A549 (cell line): ENCODE results near the gene PRR32. TPM values are rescaled to one million over a fixed set of nuclear protein-coding genes. Genes with fewer than 3 reads are reported as not detected.

Experiments
- ATAC-seq, 2 experiments: fragments of 200-7000 bp in 1 of 2; fragments of >200 bp in 1 of 2; cut with Nextera tagmentation in 1 of 2; cut with Tn5 transposase in 1 of 2; 3 replicates each; pipeline versions ENCODE4 v1.8.0 to v1.9.1; 2018 to 2020; ENCODE audit warnings: mild to moderate bottlenecking in 1 of 2, moderate library complexity in 1 of 2
- CTCF ChIA-PET: fragments of 300-600 bp; sonication (Branson Sonifier 250); formaldehyde crosslinking; extraction: SDS; loops from one replicate; lab custom pipeline; 2021; ENCODE audit warnings: antibody characterized with exemption, inconsistent platforms; lab: Yijun Ruan, JAX
- POLR2A ChIA-PET: fragments of 350-600 bp; formaldehyde crosslinking; extraction: SDS; loops from one replicate; lab custom pipeline; 2021; ENCODE audit warnings: antibody characterized with exemption, inconsistent platforms; lab: Yijun Ruan, JAX
- DNase-seq, 2 experiments: peaks; one replicate each; pipeline versions ENCODE4 v3.0.0 to v3.0.0-alpha.2; 2011 to 2016; ENCODE audit warnings: low read depth in 1 of 2, low spot score in 1 of 2
- FAIRE-seq: peaks from 2 replicates; lab custom pipeline; 2011; peaks lifted over from hg19 to GRCh38; lab: Jason Lieb, UNC
- H3K27ac ChIP-seq, 2 experiments: fragments of >200 bp; sonication (Bioruptor Twin); formaldehyde crosslinking; 3 replicates each; pipeline ENCODE4 v1.5.1; 2016 to 2017
- H3K4me1 ChIP-seq: fragments of >200 bp; sonication (Bioruptor Twin); formaldehyde crosslinking; 3 replicates; pipeline ENCODE4 v1.6.1; 2016
- H3K4me2 ChIP-seq: fragments of >200 bp; sonication (Bioruptor Twin); formaldehyde crosslinking; 3 replicates; pipeline ENCODE4 v1.6.1; 2016
- H3K4me3 ChIP-seq: fragments of >200 bp; sonication (Bioruptor Twin); formaldehyde crosslinking; 3 replicates; pipeline ENCODE4 v1.5.1; 2016
- H3K9me3 ChIP-seq: fragments of >200 bp; sonication (Bioruptor Twin); formaldehyde crosslinking; 3 replicates; pipeline ENCODE4 v1.6.1; 2016
- BCL3 ChIP-seq: fragments of >200 bp; sonication (Bioruptor Twin); formaldehyde crosslinking; IDR thresholded peaks from 3 replicates; pipeline ENCODE4 v1.6.1; 2016
- BHLHE40 ChIP-seq: IDR thresholded peaks from 2 replicates; pipeline ENCODE4 v1.6.1; 2012; ENCODE audit warnings: low read depth, low read length, inconsistent platforms
- CEBPB ChIP-seq, 2 experiments: fragments of >200 bp in 1 of 2; sonication (Bioruptor Twin) in 1 of 2; formaldehyde crosslinking in 1 of 2; IDR thresholded peaks; 2 replicates each; pipeline ENCODE4 v1.6.1; 2012 to 2016
- CHD2 ChIP-seq: fragments of 150-350 bp; IDR thresholded peaks from 2 replicates; pipeline ENCODE4 v1.6.1; 2014; ENCODE audit warnings: low read length; ENCODE audit not compliant: partially characterized antibody
- CHD4 ChIP-seq: fragments of 200-600 bp; sonication (generic); IDR thresholded peaks from 2 replicates; pipeline ENCODE4 v1.6.1; 2016; ENCODE audit warnings: antibody characterized with exemption, mild to moderate bottlenecking, borderline replicate concordance
- E2F6 ChIP-seq: IDR thresholded peaks from 2 replicates; pipeline ENCODE4 v1.6.1; 2012; ENCODE audit warnings: low read depth, borderline replicate concordance
- EHF ChIP-seq: fragments of 250-450 bp; sonication (Bioruptor Pico); IDR thresholded peaks from 2 replicates; pipeline ENCODE4 v1.5.0; 2020; ENCODE audit warnings: mild to moderate bottlenecking
- EHMT2 ChIP-seq: fragments of 200-600 bp; sonication (generic); IDR thresholded peaks from 2 replicates; pipeline ENCODE4 v1.6.1; 2016; ENCODE audit warnings: antibody characterized with exemption, low read depth, mild to moderate bottlenecking, moderate library complexity
- EP300 ChIP-seq, 2 experiments: fragments of >200 bp; sonication (Bioruptor Twin); formaldehyde crosslinking; IDR thresholded peaks; 2 replicates in 1 of 2; 3 replicates in 1 of 2; pipeline ENCODE4 v1.6.1; 2016 to 2017
- ESRRA ChIP-seq: fragments of 150-350 bp; IDR thresholded peaks from 2 replicates; pipeline ENCODE4 v1.6.1; 2014; ENCODE audit warnings: mild to moderate bottlenecking, low read length, borderline replicate concordance
- FOSB ChIP-seq: fragments of 250-450 bp; sonication (Bioruptor Pico); IDR thresholded peaks from 2 replicates; pipeline ENCODE4 v1.5.0; 2020; ENCODE audit warnings: mild to moderate bottlenecking, moderate library complexity
- FOSL2 ChIP-seq, 2 experiments: fragments of 450-650 bp in 1 of 2; fragments of >200 bp in 1 of 2; sonication (Bioruptor Twin) in 1 of 2; formaldehyde crosslinking; IDR thresholded peaks; 2 replicates each; pipeline versions ENCODE4 v1.5.0 to v1.6.1; 2016 to 2020; ENCODE audit warnings: mild to moderate bottlenecking in 1 of 2, moderate library complexity in 1 of 2
- FOXS1 ChIP-seq: fragments of 250-450 bp; sonication (Bioruptor Pico); IDR thresholded peaks from 2 replicates; pipeline ENCODE4 v1.5.0; 2020; ENCODE audit warnings: mild to moderate bottlenecking, moderate library complexity
- GATA3 ChIP-seq: IDR thresholded peaks from 2 replicates; pipeline ENCODE4 v1.6.1; 2012; ENCODE audit warnings: borderline replicate concordance
- HDAC2 ChIP-seq: fragments of 200-600 bp; sonication (generic); IDR thresholded peaks from 2 replicates; pipeline ENCODE4 v1.6.1; 2016
- HEYL ChIP-seq: fragments of 250-450 bp; sonication (Bioruptor Pico); IDR thresholded peaks from 2 replicates; pipeline ENCODE4 v1.8.0; 2021; ENCODE audit warnings: mild to moderate bottlenecking, moderate library complexity
- JUNB ChIP-seq: fragments of >200 bp; sonication (Bioruptor Twin); formaldehyde crosslinking; IDR thresholded peaks from 2 replicates; pipeline ENCODE4 v1.6.1; 2016
- KDM1A ChIP-seq: fragments of 200-600 bp; sonication (generic); IDR thresholded peaks from 2 replicates; pipeline ENCODE4 v1.6.1; 2016; ENCODE audit warnings: low read depth, mild to moderate bottlenecking
- MAX ChIP-seq: IDR thresholded peaks from 2 replicates; pipeline ENCODE4 v1.6.1; 2012
- MAZ ChIP-seq: fragments of 150-350 bp; IDR thresholded peaks from 2 replicates; pipeline ENCODE4 v1.6.1; 2014; ENCODE audit warnings: antibody characterized with exemption, low read depth, low read length, borderline replicate concordance
- MYC ChIP-seq: IDR thresholded peaks from 2 replicates; pipeline ENCODE4 v1.6.1; 2012; ENCODE audit warnings: mild to moderate bottlenecking, inconsistent platforms, low read length, improper control_type of control experiment, borderline replicate concordance
- NFE2L2 ChIP-seq: fragments of 150-350 bp; conservative IDR thresholded peaks from 2 replicates; pipeline ENCODE4 v1.6.1; 2014; ENCODE audit warnings: low read length
- NPAS2 ChIP-seq: fragments of 250-450 bp; sonication (Bioruptor Pico); IDR thresholded peaks from 2 replicates; pipeline ENCODE4 v1.8.0; 2022; ENCODE audit warnings: mild to moderate bottlenecking, moderate library complexity, borderline replicate concordance
- NR3C1 ChIP-seq: fragments of >200 bp; sonication (Bioruptor Twin); formaldehyde crosslinking; IDR thresholded peaks from 3 replicates; pipeline ENCODE4 v1.6.1; 2017
- PBX3 ChIP-seq: IDR thresholded peaks from 2 replicates; pipeline ENCODE4 v1.6.1; 2012
- PHF8 ChIP-seq: fragments of 200-600 bp; sonication (generic); IDR thresholded peaks from 2 replicates; pipeline ENCODE4 v1.6.1; 2016; ENCODE audit warnings: low read depth, mild to moderate bottlenecking, antibody characterized with exemption, moderate library complexity, borderline replicate concordance
- RAD21 ChIP-seq, 2 experiments: fragments of >200 bp in 1 of 2; sonication (Bioruptor Twin) in 1 of 2; formaldehyde crosslinking in 1 of 2; IDR thresholded peaks in 1 of 2; conservative IDR thresholded peaks in 1 of 2; 2 replicates in 1 of 2; 3 replicates in 1 of 2; pipeline ENCODE4 v1.6.1; 2012 to 2018; ENCODE audit warnings: inconsistent platforms in 1 of 2
- RFX5 ChIP-seq: fragments of 450-650 bp; IDR thresholded peaks from 2 replicates; pipeline ENCODE4 v1.7.1; 2014; ENCODE audit warnings: antibody characterized with exemption, mild to moderate bottlenecking, moderate library complexity
- SMC3 ChIP-seq: fragments of >200 bp; sonication (Bioruptor Twin); formaldehyde crosslinking; IDR thresholded peaks from 3 replicates; pipeline ENCODE4 v1.6.1; 2018; ENCODE audit warnings: inconsistent platforms
- SREBF2 ChIP-seq: fragments of 450-650 bp; IDR thresholded peaks from 2 replicates; pipeline ENCODE4 v1.6.1; 2014; ENCODE audit warnings: mild to moderate bottlenecking, moderate library complexity
- TFCP2L1 ChIP-seq: fragments of 250-450 bp; sonication (Bioruptor Pico); IDR thresholded peaks from 2 replicates; pipeline ENCODE4 v1.5.0; 2021; ENCODE audit warnings: mild to moderate bottlenecking
- ZFP36 ChIP-seq: fragments of 450-650 bp; IDR thresholded peaks from 2 replicates; pipeline ENCODE4 v1.6.1; 2014; ENCODE audit warnings: borderline replicate concordance; ENCODE audit not compliant: partially characterized antibody
- ZNF302 ChIP-seq: fragments of 250-450 bp; sonication (Bioruptor Pico); IDR thresholded peaks from 2 replicates; pipeline ENCODE4 v1.9.0; 2021; ENCODE audit warnings: inconsistent platforms, mild to moderate bottlenecking, moderate library complexity
- WGBS: methylation state at CpG from one replicate; pipeline ENCODE4 v1.1.6; 2017; ENCODE audit errors: missing lambda C conversion rate; 5-methylcytosine and 5-hydroxymethylcytosine counted together
- polyA plus RNA-seq, 4 experiments: library from polyadenylated mRNA; depleted of rRNA in 3 of 4; stranded (reverse); fragments of >200 nt; fragmentation: RNase III in 1 of 4; extraction: RNeasy Plus Mini Kit Qiagen cat#74134 plus additional on column Dnase treatment in 1 of 4; gene quantifications; 2 replicates in 3 of 4; 3 replicates in 1 of 4; pipeline ENCODE4 v1.2.3, GENCODE V29; 2011 to 2017

Gene PRR32
- polyA plus RNA-seq, 2 of the 4 experiments (the other 2 are of a cell fraction), result not detected

- POLR2A ChIA-PET, result no interaction called here
- no peak for ATAC-seq
- WGBS, result 0% methylated on average over 1 of the region's 1 CpG
These were observed 6.2 kb downstream of the PRR32 start for GRCh38 chrX:126825566-126826193.

GRCh38 chrX:126836186-126836585 is 16.7 kb downstream of the PRR32 start:
- no peak for TF ChIP-seq SMC3
- TF ChIP-seq EHF (CRISPR knock-in tag), result no peak
- TF ChIP-seq KDM1A, result no peak
- TF ChIP-seq E2F6, result no peak
- no peak for TF ChIP-seq TFCP2L1 (CRISPR knock-in tag)
- TF ChIP-seq HDAC2, result no peak
- TF ChIP-seq NR3C1, result no peak
- TF ChIP-seq FOXS1 (CRISPR knock-in tag), result no peak
- TF ChIP-seq PHF8, result no peak
- no peak for TF ChIP-seq MAX
- TF ChIP-seq EHMT2, result no peak
- no peak for TF ChIP-seq RAD21 (conservative IDR thresholded peaks at IDR 0.05 in 1 of 2, IDR thresholded peaks at IDR 0.05 in 1 of 2)
- no peak for TF ChIP-seq JUNB
- TF ChIP-seq ZNF302 (CRISPR knock-in tag), result no peak
- TF ChIP-seq GATA3, result no peak
- no peak for TF ChIP-seq ZFP36
- Histone ChIP-seq H3K4me3 (no peak overlapping the region), H3K27ac (no peak overlapping the region), H3K9me3 (no peaks in the 10 kb centered on the region), H3K4me1 (no peaks in the 10 kb centered on the region), H3K4me2 (no peak overlapping the region)
- ChIA-PET CTCF (no interaction called here), POLR2A (no interaction called here)
- 7% methylated on average over 2 of the region's 2 CpGs for WGBS
- DNase-seq (no peak), ATAC-seq (no peak), FAIRE-seq (no peak)

More at GRCh38 chrX:126825566-126826193, 6.2 kb downstream of the PRR32 start:
- CTCF ChIA-PET, result no interaction called here
- FAIRE-seq, result no peak
- Histone ChIP-seq H3K27ac (no peak overlapping the region), H3K9me3 (no peaks in the 10 kb centered on the region), H3K4me2 (no peak overlapping the region), H3K4me3 (no peak overlapping the region), H3K4me1 (no peaks in the 10 kb centered on the region)
- TF ChIP-seq HDAC2, result no peak
- no peak for TF ChIP-seq ZFP36
- no peak for TF ChIP-seq CHD2
- TF ChIP-seq CHD4, result no peak
- TF ChIP-seq EP300 (IDR thresholded peaks at IDR 0.05), result no peak
- TF ChIP-seq PBX3, result no peak
- no peak for TF ChIP-seq NPAS2 (CRISPR knock-in tag)
- no peak for TF ChIP-seq FOSB (CRISPR knock-in tag)
- no peak for TF ChIP-seq NFE2L2
- DNase-seq, result no peak

GRCh38 chrX:126847143-126847542 is 27.6 kb downstream of the PRR32 start:
- ChIA-PET CTCF (no interaction called here), POLR2A (no interaction called here)
- Histone ChIP-seq H3K4me2 (no peak overlapping the region), H3K27ac (no peak overlapping the region), H3K4me3 (no peak overlapping the region), H3K9me3 (no peaks in the 10 kb centered on the region), H3K4me1 (no peaks in the 10 kb centered on the region)
- 2% methylated on average over 3 of the region's 3 CpGs for WGBS
- no peak for ATAC-seq
- FAIRE-seq, result no peak
- no peak for DNase-seq
- TF ChIP-seq ESRRA (no peak), SREBF2 (no peak), BHLHE40 (no peak), MAZ (no peak), RFX5 (no peak), HDAC2 (no peak), PHF8 (no peak), CEBPB (IDR thresholded peaks at IDR 0.05) (no peak), MYC (no peak), FOSL2 (IDR thresholded peaks at IDR 0.05) (no peak), FOSL2 (CRISPR knock-in tag; IDR thresholded peaks at IDR 0.05) (no peak), BCL3 (no peak), PBX3 (no peak), HEYL (no peak)
